Skeletal muscle cell (primary cell): Measurements from ENCODE around the gene SLC66A1.

Experiments
- DNase-seq: peaks from one replicate; pipeline ENCODE4 v3.0.0-alpha.2; 2010; ENCODE audit warnings: low read depth
- H3K4me3 ChIP-seq: 2 replicates; pipeline ENCODE4 v1.5.1; 2011; ENCODE audit warnings: low read depth, mild to moderate bottlenecking, control low read depth, low read length, moderate library complexity

SLC66A1 gene

DNA sequence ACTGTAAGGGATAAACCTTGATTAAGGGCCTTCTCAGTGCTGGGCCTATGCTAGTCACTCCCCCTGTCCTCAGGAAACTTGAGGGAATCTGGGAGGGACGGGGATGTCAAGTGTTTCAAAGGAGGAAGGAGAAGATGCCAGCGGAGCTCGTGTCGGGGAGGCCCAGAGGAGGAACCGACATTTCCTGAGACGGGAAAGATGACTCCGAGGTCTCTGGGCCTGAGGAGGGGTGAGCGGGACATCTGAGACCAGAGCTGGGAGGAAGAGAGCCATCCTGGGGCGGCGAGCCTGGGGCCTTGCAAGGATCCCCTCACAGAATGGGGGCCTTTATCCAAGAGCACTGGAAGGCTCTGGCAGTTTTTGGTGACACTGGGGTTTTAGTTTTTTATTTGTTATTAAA lies 10.4 kb downstream of the SLC66A1 start:
- no peak overlapping the region for H3K4me3 ChIP-seq
- DNase-seq, result no peak

DNA sequence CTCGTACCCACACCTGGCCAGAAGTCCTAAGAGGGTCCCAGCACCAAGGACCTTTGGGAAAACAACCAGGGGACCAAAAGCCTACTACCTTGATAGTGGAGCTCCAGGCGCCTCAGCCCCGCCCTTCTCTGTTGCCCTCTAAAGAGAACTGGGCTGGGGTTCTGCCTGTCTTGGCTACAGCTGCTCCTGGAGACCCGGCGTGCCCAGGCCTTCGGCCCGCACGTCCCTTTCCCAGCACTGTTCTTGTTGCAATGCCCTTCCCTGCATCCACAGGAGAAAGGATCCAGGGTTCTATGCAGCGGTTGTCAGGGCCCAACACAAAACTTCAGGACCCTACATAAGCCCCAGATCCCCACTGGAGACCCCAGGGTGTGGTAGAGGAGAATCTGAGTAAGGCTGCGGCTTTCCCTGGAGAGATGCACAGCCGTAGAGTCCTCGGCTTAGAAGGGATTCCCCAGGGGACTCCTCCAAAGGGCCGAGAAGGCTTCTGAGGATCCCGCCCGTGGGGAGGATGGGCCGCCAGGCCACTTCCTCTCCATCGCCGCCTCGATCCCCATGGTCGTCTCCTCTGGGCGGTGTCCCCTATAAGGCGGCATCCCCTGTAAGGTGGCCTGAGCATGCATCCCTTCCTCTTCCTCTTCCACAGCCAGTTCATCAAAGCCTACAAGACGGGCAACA lies 12.0 kb downstream of the SLC66A1 start:
- no peak overlapping the region for H3K4me3 ChIP-seq
- no peak for DNase-seq

DNA sequence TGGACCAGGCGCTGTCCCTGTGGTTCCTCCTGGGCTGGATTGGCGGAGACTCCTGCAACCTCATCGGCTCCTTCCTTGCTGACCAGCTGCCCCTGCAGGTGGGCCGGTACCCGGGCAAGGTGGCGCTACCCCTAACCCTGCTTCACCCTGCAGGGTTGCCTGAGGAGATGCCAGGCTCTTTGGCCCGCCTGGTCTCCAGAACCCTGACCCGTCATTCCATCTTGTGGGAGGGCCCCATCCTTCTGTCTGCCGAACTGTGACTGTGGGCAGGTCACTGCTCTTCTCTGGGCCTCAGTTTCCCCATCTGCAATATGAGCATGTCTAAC lies 12.5 kb downstream of the SLC66A1 start:
- H3K4me3 ChIP-seq, result no peak overlapping the region
- no peak for DNase-seq

DNA sequence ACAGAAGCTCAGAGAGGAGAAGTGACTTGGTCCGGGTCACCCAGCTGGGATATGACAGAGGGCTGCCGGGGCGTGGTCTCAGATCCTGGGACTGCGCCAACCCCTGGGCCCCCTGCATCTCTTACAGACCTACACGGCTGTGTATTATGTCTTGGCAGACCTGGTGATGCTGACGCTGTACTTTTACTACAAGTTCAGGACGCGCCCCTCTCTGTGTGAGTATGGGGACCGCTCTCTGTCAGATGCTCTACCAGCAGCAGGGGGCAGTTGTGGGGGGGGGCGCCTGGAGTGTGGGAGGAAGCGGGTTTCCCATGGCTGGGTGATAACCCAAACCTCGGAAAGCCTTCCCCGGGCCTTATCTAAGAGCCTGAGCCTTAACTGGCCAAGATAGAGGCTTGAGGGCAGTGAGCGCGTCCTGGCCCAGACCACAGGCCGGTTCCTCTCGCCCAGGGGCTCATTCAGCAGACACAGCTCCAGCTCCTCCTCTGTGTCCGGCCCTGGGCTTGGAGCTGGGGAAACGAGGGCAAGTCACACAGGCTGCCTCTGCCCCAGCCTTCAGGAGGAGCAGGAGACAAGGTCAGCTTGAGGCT lies 13.3 kb downstream of the SLC66A1 start:
- H3K4me3 ChIP-seq, result no peak overlapping the region
- DNase-seq, result no peak

DNA sequence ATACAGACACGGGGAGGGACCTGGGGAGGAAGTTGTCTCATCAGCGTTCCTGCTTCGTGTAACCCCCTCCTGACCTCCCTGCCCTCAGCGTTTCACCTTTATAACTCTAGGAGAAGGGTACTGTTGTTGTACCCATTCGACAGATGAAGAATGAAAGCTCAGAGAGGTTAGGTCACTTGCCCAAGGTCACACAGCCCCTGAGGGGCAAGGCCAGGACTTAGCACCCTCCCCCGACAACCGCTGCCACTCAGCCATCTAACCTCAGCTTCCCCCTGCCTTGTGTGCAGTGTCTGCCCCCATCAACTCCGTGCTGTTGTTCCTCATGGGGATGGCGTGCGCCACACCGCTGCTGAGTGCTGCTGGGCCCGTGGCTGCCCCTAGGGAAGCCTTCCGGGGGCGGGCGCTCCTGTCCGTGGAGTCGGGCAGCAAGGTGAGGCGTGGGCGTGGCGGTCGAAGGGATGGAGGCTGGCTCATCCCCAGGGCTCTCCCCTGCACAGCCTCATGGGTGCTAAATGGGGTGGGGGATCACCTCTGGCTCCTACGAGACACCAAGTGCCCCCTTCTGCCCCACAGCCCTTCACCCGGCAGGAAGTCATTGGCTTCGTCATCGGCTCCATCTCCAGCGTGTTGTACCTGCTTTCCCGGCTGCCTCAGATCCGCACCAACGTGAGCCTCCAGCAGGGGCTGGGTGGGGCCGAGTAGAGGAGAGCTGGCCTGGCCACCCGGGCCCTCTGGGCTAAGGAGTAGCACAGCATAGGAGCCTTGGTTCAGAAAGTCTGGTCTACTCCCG lies 14.0 kb downstream of the SLC66A1 start:
- DNase-seq, result no peak
- no peak overlapping the region for H3K4me3 ChIP-seq

DNA sequence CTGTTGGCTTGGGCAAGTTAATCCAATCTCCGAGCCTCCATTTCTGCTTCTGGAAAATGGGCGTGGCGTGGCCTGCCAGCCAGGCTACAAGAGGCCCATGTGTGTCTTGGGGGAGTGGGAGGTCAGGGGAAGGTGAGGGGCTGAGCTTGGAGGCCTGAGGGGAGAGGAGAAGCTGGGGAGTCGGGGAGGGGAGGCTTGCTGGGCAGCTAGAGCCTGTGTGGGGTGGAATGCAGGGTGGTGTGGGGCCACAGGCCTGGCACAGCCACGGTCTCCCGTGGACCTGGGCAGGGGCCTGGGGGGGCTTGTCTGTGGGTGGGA lies 14.6 kb downstream of the SLC66A1 start:
- DNase-seq, result no peak
- H3K4me3 ChIP-seq, result no peak overlapping the region

DNA sequence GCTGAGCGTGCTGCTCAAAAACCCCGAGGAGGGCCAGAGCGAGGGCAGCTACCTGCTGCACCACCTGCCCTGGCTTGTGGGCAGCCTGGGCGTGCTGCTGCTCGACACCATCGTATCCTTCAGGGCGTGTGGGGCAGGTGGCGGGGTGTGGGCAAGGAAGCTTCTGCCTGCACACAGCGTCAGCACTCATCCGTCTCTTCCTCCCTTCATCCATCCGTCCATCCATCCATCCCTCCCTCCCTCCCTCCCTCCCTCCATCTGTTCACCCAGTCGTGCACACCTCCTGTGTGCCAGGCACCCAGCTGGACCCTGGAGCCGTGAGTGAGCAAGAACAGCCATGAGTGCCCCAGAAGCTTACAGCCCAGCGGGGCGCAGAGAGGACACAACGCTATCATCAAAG lies 15.2 kb downstream of the SLC66A1 start:
- no peak for DNase-seq
- no peak overlapping the region for H3K4me3 ChIP-seq

DNA sequence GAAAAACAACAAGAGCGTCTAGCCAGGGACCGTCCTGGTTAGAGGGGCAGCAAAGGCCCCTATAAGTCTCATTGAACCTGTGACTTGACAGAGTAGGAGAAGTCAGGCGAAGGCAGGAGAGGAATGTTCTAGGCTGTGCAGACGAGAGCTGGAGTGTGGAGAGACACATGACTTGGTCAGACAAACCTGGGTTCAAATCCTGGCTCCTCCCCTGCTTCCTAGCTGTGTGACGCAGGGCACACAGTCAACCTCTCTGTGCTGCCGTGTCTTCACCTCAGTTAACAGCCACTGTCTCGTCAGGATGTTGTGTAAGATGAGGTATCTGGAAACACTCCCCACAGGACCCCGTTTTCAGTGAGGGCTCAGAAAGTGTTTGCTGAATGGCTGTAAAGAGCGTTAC lies 15.6 kb downstream of the SLC66A1 start:
- DNase-seq, result no peak
- H3K4me3 ChIP-seq, result no peak overlapping the region

DNA sequence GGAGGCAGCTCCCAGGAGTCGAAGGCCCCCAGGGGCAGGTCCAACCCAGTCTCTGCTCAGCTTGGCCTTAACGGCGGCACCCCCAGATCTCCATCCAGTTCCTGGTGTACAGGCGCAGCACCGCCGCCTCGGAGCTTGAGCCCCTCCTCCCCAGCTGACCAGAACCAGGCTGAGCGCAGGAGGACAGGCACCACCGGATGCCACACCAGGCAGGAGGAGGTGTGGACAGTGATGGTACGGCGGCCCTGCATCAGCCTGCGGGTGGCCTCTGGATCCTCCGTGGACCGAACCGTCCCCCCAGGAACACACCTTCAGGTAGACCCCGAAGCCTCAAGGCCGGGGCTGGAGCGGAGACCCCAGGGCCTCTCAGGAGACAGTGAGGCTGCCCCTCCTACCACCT lies 16.4 kb downstream of the SLC66A1 start:
- DNase-seq, result no peak
- H3K4me3 ChIP-seq, result no peak overlapping the region

DNA sequence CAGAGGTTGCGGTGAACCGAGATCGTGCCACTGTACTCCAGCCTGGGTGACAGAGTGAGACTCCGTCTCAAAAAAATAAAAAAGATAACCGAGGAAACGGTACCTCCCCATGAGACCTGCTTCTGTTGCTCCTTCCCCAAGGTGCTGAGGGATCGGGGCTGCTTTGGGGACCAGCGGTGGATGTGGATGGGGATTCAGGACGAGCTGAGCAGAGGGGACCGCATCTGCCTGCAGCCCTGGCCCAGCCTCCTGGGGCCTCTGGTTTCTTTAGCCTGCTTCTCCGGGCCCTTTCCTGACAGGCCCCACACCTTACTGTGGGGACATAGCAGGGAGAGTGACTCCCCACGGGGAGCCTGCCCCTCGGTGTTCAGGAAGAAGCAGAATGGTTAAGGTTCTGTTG lies 17.1 kb downstream of the SLC66A1 start:
- no peak overlapping the region for H3K4me3 ChIP-seq
- DNase-seq, result no peak

DNA sequence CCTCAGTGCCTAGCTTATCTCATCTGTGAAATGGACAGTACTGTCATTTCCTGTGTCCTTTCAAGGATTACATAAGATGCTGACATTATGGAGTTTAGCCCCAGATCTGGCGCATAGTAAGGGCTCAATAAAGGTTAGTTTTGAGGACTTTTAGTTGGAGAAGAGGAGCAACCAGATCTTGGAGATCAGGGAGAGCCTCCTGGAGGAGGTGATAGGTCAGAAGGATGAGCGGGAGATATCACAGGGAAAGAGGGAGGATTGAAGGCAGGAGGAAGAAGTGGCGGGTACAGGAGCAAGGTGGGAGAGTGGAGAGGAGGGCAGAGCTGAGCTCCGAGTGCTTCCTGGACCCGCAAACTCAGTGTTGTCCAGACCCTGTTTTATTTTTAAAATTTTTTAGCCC lies 17.5 kb downstream of the SLC66A1 start:
- no peak overlapping the region for H3K4me3 ChIP-seq
- DNase-seq, result no peak

DNA sequence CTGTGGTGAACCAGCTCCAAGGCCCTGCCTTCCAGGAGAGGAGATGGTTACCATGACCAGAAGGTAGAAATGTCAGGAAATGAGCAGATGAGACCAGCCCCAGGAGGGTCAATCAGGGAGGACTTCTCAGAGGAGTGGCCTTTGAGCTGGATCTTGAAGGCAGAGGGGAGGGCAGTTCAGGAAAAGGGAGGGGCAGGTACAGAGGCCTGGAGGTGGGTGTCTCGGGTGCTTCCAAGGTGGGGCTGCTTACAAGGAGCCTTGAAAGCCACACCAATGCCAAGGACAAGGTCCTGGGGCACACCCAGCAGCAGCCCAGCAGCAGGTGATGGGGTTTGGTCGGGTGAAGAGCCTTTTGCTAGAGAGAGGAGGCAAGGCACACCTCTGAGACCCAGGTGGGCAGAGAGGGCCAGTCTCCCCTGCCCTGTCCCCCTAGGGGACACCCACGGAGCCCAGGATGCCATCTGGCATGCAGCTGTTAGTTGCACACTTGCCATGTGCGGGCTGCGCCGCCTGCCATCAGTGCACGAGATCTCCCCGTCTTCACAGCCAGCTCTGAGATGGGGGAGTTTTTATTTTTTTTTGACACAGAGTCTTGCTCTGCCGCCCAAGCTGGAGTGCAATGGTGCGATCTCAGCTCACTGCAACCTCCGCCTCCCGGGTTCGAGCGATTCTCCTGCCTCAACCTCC lies 18.5 kb downstream of the SLC66A1 start:
- H3K4me3 ChIP-seq, result no peak overlapping the region
- DNase-seq, result no peak

DNA sequence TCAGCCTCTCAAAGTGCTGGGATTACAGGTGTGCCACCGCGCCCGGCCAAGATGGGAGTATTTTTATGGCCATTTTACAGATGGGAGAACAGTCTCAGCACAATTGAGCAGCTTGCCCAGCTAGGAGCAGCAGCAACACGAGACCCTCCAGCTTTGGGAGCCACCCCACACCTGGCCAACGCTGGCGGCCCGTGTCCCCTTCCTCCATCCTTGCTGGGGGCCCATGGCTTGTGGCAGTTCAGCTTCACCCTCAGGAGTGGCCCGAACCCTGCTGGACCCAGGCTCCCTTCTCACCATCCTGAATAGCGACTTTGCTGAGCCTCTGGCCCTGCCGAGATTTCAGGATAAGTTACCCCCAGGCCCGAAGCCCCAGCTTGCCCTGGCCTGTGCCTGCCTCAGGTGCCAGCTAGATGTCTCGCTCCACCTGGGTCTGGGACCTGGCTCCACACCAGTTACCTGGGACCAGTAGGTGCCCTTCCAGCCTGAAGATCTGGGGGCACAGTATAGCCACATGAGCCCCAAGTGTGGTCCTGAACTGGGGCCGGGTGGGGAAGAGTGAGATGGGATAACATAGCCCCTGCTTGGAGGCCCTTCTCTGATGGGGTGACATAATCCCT lies 19.2 kb downstream of the SLC66A1 start:
- DNase-seq, result no peak
- no peak overlapping the region for H3K4me3 ChIP-seq

DNA sequence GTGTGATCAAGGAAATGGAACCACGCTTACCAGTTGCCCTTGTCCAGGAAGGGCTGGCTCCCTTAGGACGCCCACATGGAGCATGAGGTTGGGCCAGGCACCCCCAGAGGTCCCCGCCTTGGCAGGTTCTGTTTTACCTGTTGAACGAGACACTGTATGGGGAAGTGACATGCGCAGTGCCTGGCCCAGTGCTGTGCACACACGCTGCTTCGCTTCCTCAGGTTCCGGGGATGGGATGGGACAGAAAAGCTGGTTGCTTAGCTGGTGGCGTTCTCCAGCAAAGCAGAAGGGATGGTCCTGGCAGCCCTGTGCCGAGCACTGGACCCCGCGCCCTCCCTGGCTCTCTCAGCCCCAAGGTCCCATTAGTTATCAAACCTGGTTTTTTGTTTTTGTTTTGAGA lies 20.7 kb downstream of the SLC66A1 start:
- H3K4me3 ChIP-seq, result no peak overlapping the region
- no peak for DNase-seq

DNA sequence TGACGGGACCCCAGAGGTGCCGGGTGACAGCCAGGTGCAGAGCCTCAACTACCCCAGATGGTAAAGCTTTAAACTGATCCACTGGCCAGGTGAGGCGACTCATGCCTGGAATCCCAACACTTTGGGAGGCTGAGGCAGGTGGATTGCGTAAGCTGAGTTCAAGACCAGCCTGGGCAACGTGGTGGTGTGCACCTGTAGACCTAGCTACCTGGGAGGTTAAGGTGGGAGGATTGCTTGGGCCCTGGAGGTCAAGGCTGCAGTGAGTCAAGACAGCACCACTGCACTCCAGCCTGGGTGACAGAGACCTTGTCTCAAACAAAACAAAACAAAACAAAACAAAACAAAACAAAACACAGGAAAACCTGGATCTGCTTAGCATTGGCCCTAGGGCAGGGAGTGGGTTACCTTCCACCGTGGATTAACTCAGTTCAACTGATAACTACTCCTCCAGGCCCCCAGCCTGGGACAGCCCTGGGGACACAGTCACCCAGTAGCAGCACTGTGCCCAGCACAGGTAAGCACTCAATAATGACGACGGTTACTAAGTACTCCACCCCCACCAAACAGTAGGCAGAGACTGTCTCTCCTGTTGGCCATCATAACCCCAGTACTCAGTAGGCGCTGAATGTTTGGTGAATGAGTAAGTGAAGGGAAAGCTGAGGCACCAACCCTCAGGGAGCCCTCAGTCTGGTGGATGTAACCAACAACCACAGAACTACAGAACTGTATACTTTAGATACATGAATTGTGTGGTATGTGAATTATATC lies 21.6 kb downstream of the SLC66A1 start:
- H3K4me3 ChIP-seq, result no peak overlapping the region
- no peak for DNase-seq

DNA sequence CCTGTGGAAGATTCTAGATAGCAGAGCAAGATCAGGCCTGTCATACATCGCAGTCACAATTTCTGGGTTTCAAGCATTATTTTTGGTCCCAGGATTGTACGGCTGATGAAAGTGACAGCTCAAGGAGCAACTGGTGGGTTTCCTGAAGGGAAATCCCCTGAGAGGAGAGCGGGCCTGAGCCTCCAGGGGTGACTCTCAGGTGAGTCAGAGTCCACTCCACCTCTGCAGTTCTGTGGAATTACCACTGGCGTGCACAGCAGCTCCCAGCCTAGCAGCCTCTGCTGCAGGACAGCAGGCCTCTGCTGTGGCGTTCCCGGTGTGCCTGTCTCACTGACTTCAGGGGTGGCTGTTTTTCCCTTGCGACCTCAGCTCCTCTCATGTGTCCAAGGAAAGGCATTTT lies 24.4 kb downstream of the SLC66A1 start:
- no peak overlapping the region for H3K4me3 ChIP-seq
- no peak for DNase-seq

DNA sequence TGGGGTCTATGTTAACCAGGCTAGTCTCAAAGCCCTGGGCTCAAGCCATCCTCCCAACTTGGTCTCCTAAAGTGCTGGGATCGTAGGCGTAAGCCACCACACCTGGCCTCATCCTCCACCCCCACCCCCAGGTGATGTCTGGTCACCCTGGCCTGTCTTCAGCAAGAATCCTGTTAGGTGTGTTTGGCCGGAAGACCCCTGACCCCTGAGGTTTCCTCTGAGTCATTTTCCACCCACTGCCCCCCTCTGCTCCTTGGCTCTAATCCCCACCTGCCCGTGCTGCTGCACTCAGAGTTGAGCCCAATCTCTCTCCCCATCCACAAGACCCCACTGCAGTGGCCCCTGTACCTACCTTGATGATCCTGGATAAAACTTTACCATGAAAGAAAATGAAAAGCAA lies 25.2 kb downstream of the SLC66A1 start:
- no peak for DNase-seq
- no peak overlapping the region for H3K4me3 ChIP-seq

DNA sequence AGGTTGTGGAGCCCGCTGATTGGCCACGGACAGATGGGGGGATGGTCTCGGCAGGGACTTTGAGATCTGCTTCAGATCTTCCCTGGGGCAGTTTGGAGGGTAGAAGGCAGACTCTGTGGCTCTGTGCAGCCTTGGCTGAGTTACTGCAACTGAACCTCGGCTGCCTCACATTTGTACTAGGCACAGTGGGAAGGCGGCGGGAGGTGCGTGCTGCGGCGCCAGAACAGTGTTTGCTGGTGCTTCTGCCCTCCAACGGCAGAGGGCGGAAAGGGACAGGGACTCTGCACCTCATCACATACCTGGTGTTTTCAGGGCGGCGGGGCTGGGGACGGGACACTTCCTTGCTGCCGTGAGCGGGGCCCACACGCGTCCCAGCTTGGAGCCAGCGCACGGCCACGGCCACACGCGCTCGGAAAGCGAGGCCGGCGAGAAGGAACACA lies 26.2 kb downstream of the SLC66A1 start:
- H3K4me3 ChIP-seq, result no peak overlapping the region
- no peak for DNase-seq

DNA sequence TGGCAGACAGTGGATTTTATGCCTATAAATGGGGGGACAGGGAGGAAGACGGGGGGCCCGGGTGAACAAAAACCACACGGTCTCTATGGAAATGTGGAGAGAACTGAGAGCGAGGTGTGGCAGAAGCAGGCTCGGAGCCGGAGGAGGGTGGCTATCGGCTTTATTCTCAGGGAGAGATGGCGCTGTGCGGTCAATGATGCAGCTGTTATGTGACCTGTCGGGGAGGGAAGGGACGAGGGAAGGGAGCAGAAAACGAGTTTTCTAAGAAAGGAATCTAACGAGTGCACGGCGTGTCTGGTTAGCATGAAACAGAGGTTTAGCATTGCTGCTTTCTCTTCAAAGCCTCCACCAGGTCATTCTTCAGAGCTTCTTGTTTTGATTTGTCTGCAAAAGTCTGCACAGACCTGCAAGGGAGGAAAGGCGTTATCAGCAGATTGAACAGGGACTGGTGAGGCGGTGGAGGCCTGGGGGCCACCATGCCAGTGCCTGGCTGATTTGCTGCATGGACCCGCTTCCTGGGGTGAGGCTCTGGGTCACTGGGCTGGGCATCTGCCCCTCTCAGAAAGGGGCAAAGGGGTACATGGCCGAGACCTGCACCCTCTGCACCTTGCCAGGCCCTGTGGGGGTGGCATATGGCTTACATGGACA lies 27.2 kb downstream of the SLC66A1 start:
- H3K4me3 ChIP-seq, result no peak overlapping the region
- DNase-seq, result no peak
